Stimulated activated CD4-positive, alpha-beta T cell treated with anti-CD3 and anti-CD28 coated beads, Interleukin-2, amount 100 ng/mL, for 4 hours (primary cell): ENCODE data around the gene ECD.
A peak's percentile ranks its signal among the peaks of the same experiment; 100 is the strongest.
"Not testable (repeated sequence)": the region's sequence is repeated elsewhere in the genome, so short reads cannot be mapped to it uniquely, and the experiment has no call there.

ENCODE experiments used
- DNase-seq: peaks from one replicate; pipeline ENCODE4 v3.0.0-alpha.2; 2020; ENCODE audit warnings: low read depth

Gene ECD

GRCh38 chr10:73159038-73159648 is 8.7 kb downstream of the ECD start:
- DNase-seq, result peak; percentile 21

GRCh38 chr10:73156054-73156453 is 11.8 kb downstream of the ECD start:
- DNase-seq, result no peak

- DNase-seq, result no peak
These were observed 15.8 kb downstream of the ECD start for GRCh38 chr10:73152009-73152408.

- not testable (repeated sequence) for DNase-seq
These were observed 17.0 kb downstream of the ECD start for GRCh38 chr10:73150633-73151413.

GRCh38 chr10:73141603-73142002 is 26.2 kb downstream of the ECD start:
- DNase-seq, result no peak

- no peak for DNase-seq
These were observed 28.6 kb downstream of the ECD start for GRCh38 chr10:73139251-73139650.

GRCh38 chr10:73136627-73137026 is 31.2 kb downstream of the ECD start:
- DNase-seq, result no peak

GRCh38 chr10:73134727-73135126 is 33.1 kb downstream of the ECD start:
- no peak for DNase-seq

GRCh38 chr10:73131913-73132686 is 35.7 kb downstream of the ECD start:
- DNase-seq, result no peak

GRCh38 chr10:73131301-73131700 is 36.5 kb downstream of the ECD start:
- no peak for DNase-seq

- no peak for DNase-seq
These were observed 41.5 kb downstream of the ECD start for GRCh38 chr10:73126343-73126742.

GRCh38 chr10:73119952-73120351 is 47.9 kb downstream of the ECD start:
- no peak for DNase-seq

- no peak for DNase-seq
These were observed 48.4 kb downstream of the ECD start for GRCh38 chr10:73119457-73119856.

GRCh38 chr10:73117976-73118743 is 49.6 kb downstream of the ECD start:
- DNase-seq, result no peak

- no peak for DNase-seq
These were observed 51.8 kb downstream of the ECD start for GRCh38 chr10:73116017-73116416.

GRCh38 chr10:73113551-73113950 is 54.3 kb downstream of the ECD start:
- DNase-seq, result no peak

- DNase-seq, result not testable (repeated sequence)
These were observed 55.8 kb downstream of the ECD start for GRCh38 chr10:73112032-73112431.

GRCh38 chr10:73110345-73110849 is 57.4 kb downstream of the ECD start, which contains the start of gene NUDT13:
NUDT13 (plus strand) TSS chr10:73110455; CDS start chr10:73114366, 3,911 bp downstream.
- peak; percentile 25 for DNase-seq

GRCh38 chr10:73109248-73109652 is 58.6 kb downstream of the ECD start:
- not testable (repeated sequence) for DNase-seq

GRCh38 chr10:73106301-73106700 is 61.5 kb downstream of the ECD start:
- DNase-seq, result no peak

GRCh38 chr10:73099141-73099540 is 68.7 kb downstream of the ECD start:
- no peak for DNase-seq

- no peak for DNase-seq
These were observed 70.5 kb downstream of the ECD start for GRCh38 chr10:73097305-73097670.
